Stimulated activated CD8-positive, alpha-beta memory T cell treated with anti-CD3 and anti-CD28 coated beads, Interleukin-7, amount 100 ng/mL, for 1 hour (primary cell): ENCODE measurements around the gene SYNDIG1L.
"Not testable (repeated sequence)": the region's sequence is repeated elsewhere in the genome, so short reads cannot be mapped to it uniquely, and the experiment has no call there.

Source experiments
- DNase-seq, 2 donors: peaks; one replicate each; pipeline ENCODE4 v3.0.0-alpha.2; 2020; ENCODE audit warnings: low read depth in 2 of 2

The SYNDIG1L gene

DNA sequence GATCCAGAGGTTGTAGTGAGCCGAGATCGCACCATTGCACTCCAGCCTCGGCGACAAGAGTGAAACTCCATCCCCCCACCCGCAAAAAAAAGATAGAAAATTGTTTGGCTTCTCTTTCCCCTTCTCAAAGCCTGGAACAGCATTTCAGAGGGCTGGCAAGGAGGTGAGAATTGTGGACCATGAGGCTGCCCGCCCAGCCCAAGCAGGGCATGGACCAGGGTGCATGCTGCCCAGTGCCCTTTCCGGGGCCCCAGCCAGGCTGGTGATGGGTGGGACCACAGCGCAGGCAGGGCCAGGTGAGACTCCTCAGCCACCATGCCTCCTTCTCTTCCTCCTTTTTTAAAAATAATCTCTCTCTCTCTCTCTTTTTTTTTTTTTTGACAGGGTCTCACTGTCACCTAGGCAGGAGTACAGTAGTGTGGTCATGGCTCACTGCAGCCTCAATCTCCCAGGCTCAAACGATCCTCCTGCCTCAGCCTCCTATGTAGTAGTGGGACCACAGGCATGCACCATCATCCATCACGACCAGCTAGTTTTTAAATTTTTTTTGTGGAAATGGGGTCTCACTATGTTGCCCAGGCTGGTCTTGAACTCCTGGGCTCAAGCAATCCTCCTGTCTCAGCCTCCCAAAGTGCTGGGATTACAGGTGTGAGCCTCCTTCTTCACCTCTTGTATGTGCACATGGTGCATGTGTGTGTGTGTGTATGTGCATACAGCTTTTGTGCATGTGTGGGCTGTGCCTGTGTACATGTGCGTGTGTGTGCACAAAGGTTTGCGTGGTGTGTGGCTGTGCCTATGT is 22.2 kb downstream of the SYNDIG1L start:
- DNase-seq, result no peak

DNA sequence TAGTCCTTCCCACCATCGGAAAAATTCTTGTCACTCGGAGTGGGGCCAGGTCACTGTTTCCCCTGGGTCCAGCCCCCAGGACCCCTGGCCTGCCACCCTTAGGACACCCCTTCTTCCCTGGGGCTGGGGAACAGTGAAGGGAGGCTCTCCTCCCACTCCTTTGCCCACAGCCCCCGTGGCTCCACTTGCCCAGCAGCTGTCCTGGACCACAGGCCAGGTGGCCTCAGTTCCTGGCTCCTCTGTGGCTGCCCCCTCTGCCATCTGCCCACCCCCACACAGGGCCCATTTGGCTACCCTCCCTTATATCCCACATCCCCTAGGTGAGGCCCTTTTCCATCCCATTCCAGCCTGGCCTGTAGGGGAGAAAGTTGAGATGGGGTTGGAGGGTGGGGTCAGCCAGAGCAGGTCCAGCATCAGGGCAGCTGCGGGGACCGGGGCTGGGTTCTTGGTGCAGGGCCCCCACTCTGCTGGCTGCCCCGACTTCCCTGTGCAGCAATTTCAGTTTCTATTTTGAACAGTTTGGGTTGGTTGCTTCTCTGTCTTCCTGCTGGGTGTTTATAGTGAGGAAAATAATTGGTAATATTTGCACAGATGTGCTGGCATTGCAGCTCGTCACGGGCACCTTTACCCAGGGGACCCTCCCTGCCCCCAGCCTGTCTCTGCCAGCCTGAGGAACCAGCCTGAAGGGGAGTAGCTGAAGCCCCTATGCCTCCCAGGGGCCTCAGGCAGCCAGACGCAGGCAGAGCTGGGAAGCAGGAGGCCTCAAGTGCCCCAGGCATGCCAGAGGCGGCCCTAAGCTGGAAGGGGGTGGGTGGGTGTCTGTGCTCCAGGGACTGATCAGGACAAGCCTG is 23.4 kb downstream of the SYNDIG1L start:
- no peak for DNase-seq

DNA sequence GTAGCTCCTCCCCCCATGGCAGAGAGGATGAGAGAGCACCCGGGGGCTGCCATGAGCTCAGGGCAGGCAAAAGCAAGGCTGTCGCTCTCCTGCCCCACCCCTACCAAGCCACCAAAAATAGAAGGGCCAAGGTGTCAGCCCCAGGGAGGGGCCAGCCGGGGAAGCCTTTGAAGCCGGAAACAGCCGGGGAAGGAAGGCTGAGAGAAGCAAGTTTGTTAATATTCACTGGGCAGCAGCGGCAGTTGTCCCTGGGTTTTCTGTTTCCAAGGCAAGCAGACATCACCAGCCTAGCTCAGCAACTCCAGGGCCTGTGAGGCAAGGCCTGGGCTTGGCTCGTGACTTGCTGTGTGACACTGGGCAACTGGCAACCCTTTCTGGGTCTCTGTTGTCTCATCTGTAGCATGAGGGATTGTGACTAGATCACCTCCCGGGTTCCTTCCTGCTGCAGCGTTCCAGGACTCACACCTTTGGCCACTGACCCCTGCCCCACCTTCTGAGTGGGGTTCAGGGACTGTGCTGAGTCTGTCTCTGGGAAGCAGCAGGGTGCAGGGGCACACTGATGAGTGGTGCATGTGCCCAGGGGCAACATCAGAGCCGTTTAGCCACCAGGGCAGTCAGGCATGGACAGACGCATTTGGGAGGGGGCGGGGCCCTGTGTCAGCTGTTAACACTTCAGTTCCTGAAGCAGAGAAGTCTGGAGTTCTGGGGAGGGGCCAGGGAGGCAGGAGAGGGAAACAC is 24.3 kb downstream of the SYNDIG1L start:
- DNase-seq, result peak; percentile 18 to 21

DNA sequence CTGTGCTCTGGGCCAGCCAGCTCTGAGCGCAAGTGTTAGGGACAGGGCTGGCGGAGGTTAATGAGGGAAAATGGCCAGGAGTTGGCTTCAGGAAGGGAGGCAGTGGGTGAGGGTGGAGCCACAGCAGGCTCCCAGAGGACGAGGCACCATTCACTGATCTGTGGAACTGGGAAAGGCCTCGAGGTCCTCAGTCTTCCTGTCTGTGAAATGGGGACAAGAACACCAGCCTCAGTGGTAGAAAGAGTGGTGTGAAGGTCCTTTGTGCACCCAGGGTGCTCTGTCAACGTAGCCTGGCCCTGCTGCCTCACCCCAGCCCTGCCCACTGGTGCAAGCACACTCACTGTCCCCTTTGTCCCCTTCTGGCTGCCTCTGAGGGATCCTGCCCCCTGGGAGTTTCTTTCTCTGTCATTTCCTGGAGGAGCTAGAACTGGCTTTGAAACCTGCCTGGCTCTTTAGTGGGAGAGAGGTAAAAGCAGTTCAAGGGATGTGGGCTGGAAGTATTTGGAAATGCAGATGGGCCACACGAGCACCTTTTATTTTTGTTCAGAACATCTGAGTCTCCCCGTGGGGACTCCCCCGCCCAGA is 25.0 kb downstream of the SYNDIG1L start:
- no peak for DNase-seq

DNA sequence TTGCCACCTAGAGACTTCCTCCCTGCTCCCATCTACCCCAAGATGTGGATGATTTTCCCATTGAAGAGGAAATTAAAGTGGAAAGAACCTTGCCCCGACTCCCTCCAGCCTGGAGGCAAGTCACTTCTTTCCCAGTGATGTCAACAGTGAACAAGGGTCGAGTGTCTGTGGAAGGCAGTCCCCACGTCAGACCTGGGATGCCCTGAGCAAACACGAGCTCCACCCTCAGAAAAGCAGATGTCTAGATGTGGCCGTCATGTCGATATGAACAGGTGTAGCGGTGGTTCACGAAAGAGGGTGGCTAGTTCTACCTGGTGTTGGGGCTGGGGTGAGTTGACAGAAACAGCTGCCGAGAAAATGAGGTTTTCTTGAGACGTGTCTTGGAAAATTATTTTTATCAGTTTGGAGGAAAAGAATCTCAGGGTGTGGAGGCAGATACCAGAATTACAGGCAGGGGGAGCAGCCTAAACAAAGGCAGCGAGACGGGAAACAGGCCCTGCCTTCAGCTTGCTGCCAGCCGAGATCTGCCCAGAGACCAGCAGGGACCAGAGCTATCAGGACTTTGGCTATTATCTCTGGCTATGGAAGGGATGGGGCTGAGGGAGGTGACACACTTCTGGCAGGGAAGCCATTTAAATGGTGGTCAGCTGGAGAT is 25.9 kb downstream of the SYNDIG1L start:
- no peak for DNase-seq

DNA sequence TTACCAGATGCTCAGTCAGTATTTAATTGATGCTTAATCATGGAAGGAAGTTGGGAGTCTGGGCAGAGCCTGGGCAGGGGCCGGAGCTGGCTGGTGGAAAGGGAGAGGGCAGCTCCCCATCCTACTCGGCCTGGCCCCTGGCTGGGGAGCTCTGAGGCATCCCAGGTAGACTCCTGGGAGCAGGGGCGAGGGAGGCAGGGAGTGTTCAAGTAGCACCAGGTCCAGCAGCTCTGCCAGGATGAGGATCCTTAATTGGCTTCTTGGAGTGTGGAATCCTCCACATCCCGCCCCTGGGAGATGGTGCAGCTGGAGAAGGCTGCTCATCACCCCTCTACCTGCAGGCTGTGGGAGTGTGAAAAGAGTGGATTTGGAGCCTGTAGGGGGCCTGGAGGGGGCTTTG is 30.9 kb downstream of the SYNDIG1L start:
- no peak for DNase-seq

DNA sequence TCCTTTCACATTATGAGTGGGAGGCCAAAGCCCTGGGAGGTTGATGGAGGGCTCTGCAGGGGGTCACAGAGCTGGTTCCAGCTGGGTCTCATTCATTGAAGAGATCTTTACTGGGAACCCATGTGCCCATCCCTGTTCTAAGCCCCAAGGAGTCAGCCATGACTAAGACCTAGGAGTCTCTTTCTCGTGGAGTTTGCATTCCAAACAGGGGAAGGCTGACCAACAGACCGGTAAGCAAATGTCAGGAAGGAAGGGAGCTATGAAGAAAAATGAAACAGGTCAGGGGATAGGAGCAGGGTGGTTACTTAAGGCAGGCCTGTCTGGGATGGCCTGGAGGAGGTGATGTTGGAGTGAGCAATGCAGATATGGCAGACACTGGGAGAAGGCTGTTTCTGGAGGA is 31.5 kb downstream of the SYNDIG1L start:
- DNase-seq, result no peak

DNA sequence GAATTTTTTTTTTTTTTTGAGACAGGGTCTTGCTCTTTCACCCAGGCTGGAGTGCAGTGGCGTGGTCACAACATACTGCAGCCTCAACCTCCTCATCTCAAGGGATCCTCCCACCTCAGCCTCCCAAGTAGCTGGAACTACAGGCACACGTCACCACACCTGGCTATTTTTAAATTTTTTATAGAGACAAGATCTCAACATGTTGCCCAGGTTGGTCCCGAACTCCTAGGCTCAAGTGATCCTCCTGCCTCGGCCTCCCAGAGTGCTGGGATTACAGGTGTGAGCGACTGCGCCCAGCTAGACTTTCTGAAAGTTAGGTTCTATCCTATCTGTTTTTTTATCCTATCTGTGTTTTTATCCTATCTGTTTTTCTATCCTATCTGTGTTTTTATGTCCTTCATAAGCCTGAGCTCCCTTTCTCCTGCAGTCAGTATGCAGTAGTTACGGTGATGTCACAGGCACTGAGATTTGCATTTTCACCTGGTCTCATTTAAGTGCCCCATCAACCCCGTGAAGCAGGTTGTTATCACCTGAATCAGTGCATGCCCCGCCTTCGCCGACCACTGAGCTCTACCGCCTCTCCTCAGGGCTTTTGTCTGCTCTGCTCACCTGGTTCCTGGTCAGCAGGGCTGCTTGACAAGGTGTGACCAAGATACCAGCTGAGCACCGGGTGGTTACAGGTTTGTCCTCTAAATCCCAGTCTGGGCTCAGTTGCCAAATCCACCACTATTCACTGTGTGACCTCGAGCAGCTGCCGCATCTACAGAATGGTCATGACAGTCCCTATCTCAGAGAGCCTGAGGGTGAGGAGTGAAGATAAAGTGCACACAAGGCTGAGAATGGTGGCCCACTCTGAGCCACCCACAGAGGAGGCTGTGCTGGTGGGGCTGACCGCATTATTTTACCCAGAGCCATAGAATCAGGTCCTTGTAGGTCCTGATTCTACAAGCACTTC is 33.1 kb downstream of the SYNDIG1L start:
- no peak for DNase-seq

DNA sequence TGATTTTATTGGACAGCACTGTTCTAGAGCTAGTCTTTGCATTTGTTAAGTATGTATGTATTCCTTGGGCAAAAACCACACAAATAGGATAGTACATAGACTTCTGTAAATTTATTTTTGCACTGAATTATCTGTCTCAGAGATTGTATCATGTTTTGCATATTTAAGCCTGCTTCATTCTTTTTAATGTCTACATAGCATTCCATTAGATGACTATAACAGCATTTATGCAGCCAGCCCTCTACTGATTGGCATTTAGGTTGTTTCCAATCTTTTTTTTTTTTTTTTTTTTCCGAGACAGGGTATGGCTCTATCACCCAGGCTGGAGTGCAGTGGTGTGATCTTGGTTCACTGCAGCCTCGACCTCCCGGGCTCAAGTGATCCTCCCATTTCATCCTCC is 34.5 kb downstream of the SYNDIG1L start:
- DNase-seq, result no peak

DNA sequence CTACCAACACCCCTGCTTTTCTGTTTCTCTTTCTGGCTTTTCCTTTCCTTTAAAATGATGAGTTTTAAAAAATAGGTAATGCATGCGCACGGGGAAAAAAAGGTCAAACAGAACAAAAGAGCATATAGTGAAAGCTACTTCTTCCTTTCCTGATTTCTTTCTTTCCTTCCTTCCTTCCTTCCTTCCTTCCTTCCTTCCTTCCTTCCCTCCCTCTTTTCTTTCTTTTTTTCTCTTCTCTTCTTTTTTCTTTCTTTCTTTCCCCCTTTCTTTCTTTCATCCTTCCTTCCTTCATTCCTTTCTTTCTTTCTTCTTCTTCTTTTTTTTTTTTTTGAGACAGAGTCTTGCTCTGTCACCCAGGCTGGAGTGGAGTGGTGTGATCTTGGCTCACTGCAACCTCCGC is 35.5 kb downstream of the SYNDIG1L start:
- DNase-seq, result not testable (repeated sequence)

DNA sequence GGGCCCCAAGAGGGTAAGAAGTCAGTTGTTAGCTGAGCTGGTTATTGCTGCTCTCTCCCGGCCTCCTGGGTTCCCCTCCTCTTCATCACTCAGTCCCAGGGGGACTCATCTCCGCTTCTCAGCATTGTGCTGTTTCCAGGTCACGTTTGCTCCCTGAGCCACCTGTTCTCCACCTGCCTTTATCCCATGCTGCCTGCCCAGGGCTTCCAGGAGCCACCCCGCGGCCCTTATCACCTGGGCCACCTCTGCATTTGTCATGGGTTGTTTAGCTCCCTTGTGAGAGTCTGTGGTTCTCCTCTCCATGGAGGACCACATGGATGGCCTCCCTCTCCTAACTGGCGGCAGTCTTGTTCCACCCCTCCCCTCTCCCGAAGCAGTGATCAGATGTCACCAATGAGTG is 36.0 kb downstream of the SYNDIG1L start:
- DNase-seq, result no peak

DNA sequence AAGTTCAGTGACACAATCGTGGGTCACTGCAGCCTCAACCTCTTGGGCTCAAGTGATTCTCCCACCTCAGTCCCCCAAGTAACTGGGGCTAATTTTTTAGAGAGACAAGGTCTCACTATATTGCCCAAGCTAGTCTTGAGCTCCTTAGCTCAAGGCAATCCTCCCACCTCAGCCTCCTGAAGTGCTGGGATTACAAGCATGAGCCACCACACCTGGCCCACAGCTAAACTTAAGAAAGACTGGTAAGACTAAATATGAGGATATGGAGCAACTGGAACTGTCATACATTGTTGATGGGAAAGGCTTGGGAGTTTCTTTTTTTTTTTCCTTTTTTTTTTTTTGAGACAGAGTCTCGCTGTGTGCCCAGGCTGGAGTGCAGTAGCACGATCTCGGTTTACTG is 43.8 kb downstream of the SYNDIG1L start:
- DNase-seq, result no peak

DNA sequence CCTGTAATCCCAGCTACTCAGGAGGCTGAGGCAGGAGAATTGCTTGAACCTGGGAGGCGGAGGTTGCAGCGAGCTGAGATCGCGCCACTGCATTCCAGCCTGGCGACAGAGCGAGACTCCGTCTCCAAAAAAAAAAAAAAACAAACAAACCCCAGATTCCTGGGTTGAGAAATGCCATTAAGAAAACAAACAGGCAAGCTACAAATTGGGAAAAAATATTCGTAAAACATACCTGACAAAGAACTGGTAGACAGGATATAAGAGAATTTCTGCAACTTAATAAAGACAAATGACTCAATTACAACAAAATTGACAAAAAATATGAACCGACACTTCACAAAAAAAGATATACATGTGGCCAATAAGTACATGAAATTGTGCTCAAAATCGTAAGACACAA is 44.4 kb downstream of the SYNDIG1L start:
- not testable (repeated sequence) for DNase-seq

DNA sequence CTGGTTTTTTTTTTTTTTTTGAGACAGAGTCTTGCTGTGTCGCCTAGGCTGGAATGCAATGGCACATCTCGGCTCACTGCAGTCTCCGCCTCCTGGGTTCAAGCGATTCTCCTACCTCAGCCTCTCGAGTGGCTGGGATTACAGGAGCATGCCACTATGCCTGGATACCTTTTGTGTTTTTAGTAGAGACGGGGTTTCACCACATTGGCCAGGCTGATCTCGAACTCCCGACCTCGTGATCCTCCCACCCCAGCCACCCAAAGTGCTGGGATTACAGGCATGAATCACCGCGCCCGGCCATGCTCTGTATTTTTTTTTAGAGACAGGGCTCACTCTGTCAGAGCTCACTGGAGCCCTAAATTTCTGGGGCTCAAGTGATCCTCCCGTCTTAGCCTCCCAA is 45.2 kb downstream of the SYNDIG1L start:
- no peak for DNase-seq

DNA sequence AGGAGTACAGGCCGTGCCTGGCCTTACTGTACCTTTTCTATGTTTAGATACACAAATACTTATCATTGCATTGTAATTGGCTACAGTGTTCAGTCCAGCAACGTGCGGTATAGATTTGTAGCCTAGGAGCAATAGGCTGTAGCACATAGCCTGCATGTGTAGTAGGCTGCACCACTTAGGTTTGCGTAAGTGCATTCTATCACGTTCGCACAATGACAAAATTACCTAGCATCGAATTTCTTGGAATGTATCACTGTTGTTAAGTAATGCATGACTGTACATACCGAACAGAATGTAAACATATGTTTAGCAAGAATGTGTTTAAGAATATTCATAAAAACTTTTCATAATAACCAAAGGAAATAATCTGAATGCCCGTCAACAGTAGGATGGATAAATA is 45.8 kb downstream of the SYNDIG1L start:
- no peak for DNase-seq

DNA sequence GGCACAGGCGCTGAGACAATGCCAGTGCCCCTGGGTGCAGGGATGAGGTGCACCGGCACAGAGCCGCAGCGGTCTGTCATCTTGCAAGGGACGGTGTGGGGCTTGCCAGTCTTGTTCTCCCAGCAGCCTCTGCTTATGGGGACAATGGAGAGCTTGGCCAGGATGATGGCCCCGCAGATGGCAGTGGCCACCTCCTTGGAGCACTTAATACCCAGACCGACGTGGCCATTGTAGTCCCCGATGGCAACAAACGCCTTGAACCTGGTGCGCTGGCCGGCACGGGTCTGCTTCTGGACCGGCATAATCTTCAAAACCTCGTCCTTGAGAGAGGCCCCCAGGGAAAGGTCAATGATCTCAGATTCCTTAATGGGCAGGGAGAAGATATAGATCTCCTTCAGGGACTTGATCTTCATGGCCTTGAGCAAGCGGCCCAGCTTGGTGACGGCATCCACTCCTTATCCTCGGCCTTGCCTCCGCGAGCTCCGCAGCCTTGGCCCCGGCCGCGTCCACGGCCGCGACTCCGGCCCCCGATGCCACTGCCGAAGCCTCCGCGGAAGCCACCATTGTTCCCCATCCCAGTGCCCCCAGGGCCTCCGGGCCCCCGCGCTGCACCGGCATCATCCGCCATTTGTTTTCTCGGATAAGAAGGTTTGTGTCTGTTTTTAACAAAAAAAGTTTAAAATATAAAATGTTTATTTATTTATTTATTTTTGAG is 47.9 kb downstream of the SYNDIG1L start:
- no peak for DNase-seq

DNA sequence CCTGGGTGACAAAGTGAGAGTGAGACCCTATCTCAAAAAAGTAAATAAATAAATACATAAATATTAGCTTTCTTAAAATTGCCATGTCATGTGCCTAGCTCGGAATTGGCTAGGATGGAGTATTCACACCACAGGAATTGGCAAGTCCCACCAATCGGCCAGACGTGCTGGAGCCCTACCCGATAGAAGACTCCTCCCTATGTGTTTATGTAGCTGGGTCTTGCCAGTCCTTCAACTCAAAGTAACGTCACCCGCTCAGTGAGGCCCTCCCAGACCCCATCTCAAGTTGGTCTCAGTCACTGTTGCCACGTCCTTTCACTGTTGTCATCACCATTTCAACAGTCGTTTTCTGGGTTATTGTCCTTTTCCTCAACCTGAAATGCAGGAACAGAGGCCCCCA is 57.6 kb downstream of the SYNDIG1L start:
- DNase-seq, result no peak

DNA sequence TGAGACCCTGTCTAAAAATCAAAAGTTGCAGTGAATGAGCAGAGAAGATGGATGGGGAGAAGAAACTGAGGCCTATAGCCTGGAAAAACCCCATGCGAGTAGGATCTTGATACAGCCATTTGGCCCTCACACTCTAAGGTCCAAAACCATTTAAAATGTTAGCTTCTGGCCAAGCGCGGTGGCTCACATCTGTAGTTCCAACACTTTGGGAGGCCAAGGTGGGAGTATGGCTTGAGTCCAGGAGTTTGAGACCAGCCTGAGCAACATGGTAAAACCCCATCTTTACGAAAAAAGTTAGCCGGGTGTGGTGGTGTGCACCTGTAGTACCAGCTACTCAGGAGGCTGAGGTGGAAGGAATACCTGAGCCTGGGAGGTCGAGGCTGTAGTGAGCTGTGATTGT is 58.0 kb downstream of the SYNDIG1L start:
- no peak for DNase-seq

DNA sequence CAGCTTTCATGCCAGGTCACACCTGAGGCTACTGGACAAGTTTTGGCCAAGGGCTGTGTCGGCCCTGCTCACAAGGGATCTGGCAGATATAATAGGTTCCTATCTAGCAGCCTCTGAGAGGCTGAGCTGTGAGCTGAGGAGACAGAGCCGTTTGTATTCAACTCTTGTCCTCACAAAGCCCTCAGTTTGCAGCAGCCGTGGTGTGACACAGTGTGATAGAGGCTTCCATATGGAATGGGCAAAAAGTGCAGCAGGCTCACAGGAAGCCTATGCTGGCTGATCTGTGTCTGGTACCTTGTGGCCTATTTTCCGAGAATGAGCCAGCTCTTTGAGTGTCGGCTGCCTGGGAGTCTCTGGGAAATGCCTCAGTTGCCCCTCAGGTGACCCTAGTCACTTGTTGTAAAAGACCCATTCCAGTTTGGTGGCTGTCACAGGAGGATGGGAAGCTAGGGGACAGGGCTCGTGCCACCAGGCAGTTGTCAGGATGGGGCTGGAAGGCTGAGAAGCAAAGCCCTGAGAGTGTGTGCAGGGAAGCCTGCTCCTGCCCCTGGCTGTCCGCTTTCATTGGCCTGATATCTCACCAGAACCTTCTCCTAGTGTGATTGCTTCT is 61.6 kb downstream of the SYNDIG1L start:
- no peak for DNase-seq
